Kidney (tissue), 14 donors: ENCODE data around the gene SH3RF1. TPM values are rescaled to one million over a fixed set of nuclear protein-coding genes. Genes with fewer than 3 reads are reported as not detected.

ENCODE experiments used
- DNase-seq, 5 donors: peaks; one replicate each; pipeline ENCODE4 v3.0.0-alpha.2; 2013 to 2020
- FAIRE-seq: peaks from 2 replicates; lab custom pipeline; 2012; peaks lifted over from hg19 to GRCh38; lab: Jason Lieb, UNC
- H3K27ac ChIP-seq, 2 donors: one replicate each; pipeline ENCODE4 v1.7.0; 2013; ENCODE audit warnings: low read depth in 2 of 2, low read length in 2 of 2, inconsistent platforms in 1 of 2
- H3K27me3 ChIP-seq: one replicate; pipeline ENCODE4 v1.7.1; 2013; ENCODE audit warnings: low read length, inconsistent platforms; ENCODE audit not compliant: control insufficient read depth, insufficient read depth
- H3K36me3 ChIP-seq, 3 donors: one replicate each; pipeline versions ENCODE4 v1.7.0 to v1.7.1; 2013; ENCODE audit warnings: low read length in 3 of 3, control low read depth in 1 of 3, inconsistent platforms in 1 of 3; ENCODE audit not compliant: insufficient read depth in 3 of 3, control insufficient read depth in 2 of 3
- H3K4me1 ChIP-seq, 3 donors: one replicate each; pipeline versions ENCODE4 v1.7.0 to v1.7.1; 2013; ENCODE audit warnings: low read length in 3 of 3, inconsistent platforms in 1 of 3, low read depth in 1 of 3; ENCODE audit not compliant: control insufficient read depth in 2 of 3, insufficient read depth in 2 of 3
- H3K4me3 ChIP-seq, 3 donors: one replicate each; pipeline versions ENCODE4 v1.7.0 to v1.8.1; 2013; ENCODE audit warnings: low read length in 3 of 3, control low read depth in 1 of 3, inconsistent platforms in 1 of 3
- H3K9ac ChIP-seq, 3 donors: one replicate each; pipeline versions ENCODE4 v1.7.0 to v1.7.1; 2013; ENCODE audit warnings: low read length in 3 of 3, control low read depth in 1 of 3, inconsistent platforms in 1 of 3
- H3K9me3 ChIP-seq, 3 donors: one replicate each; pipeline versions ENCODE4 v1.7.0 to v1.7.1; 2013; ENCODE audit warnings: low read length in 3 of 3, control low read depth in 1 of 3, inconsistent platforms in 1 of 3; ENCODE audit not compliant: control insufficient read depth in 2 of 3, insufficient read depth in 1 of 3
- intact Hi-C: fragments of 100-400 bp; cut with DNase I; formaldehyde crosslinking; loops from one replicate; pipeline ENCODE4 v1.11.1; 2022
- polyA plus RNA-seq: library from polyadenylated mRNA; stranded (reverse); fragments of 350-450 nt; fragmentation: Illumina TruSeq; extraction: RNeasy Lipid Tissue Mini Kit (QIAGEN cat#74804); gene quantifications from one replicate; pipeline ENCODE4 v1.2.3, GENCODE V29; 2014; ENCODE audit warnings: low read depth, low replicate concordance; ENCODE audit not compliant: insufficient read depth
- total RNA-seq: library from RNA; stranded (reverse); fragmentation: NEBNext Ultra II Directional; extraction: Animal tissue kit (Norgen Biotek cat#: 25700); gene quantifications from one replicate; pipeline ENCODE4 v1.2.1, GENCODE V29; 2021
- TF ChIP-seq, protein P1 (sequence below): IDR thresholded peaks from 3 replicates; pipeline ENCODE4 v1.5.1; 2012; ENCODE audit warnings: mild to moderate bottlenecking, moderate library complexity, borderline replicate concordance; ENCODE audit not compliant: insufficient read depth; ENCODE audit errors: extremely low read depth
- donor health status: control.
- donor health status: control.
- donor health status: control.
- donor health status: control.
- donor health status: control.
- donor health status: DM: yes; HTN: yes; CAD: no.
- donor health status: Normal renal cell carcinoma (clear cell type).

SH3RF1 gene
- total and polyA plus RNA-seq, 2 donors from 2014 or later, result 8.2 to 35.7 TPM

DNA sequence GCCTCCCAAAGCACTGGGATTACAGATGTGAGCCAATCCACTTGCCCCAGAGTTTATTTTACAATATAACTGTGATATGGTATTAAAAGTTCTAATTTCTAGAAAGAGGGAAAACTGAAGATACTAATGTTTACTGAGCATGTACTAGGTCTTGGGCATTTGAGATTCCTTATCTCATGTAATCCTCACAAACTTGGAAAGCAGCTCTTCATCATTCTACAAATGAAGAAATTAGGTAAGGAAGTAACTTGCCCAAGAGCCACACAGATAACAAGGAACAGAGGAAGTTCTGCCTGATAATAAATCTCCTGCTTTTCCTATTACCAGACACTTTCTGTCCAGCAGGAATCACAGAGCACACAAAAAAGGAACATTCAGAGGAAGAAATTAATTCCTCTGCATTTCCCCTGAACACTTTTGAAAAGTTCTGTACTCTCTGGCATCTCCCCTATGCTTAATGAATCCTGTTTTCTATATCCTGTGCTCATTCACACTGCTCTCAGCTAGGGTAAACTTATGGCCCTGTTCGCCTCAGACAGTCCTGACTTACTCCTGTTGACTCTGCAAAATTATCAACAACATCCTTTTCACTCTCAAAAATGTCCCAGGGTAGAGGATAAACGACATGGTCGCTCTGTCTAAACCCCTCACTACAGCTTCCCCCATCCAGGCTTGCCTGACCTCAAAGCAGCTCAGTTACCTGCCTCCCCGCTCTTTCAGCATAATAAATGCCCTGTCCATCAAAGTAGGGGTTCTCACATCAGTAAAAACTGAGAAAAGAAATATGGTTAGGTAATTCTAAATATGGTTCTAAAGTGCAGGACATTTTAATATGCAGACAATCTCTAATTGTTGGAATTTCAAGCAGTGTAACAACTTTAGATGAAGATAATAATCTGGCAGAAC is 13.6 kb downstream of the SH3RF1 start:
- Histone ChIP-seq H3K4me1 (peaks cover 2 to 39% (median 26%) of the 10 kb centered on the region in 3 donors), H3K4me3 (no peak overlapping the region), H3K9me3 (no peaks in the 10 kb centered on the region), H3K9ac (no peak overlapping the region), H3K27ac (peak overlapping the region in 1 of 2 donors; percentile 32), H3K27me3 (no peaks in the 10 kb centered on the region), H3K36me3 (no peaks in the 10 kb centered on the region)
- DNase-seq (no peak), FAIRE-seq (no peak)
- TF ChIP-seq, protein P1, sequence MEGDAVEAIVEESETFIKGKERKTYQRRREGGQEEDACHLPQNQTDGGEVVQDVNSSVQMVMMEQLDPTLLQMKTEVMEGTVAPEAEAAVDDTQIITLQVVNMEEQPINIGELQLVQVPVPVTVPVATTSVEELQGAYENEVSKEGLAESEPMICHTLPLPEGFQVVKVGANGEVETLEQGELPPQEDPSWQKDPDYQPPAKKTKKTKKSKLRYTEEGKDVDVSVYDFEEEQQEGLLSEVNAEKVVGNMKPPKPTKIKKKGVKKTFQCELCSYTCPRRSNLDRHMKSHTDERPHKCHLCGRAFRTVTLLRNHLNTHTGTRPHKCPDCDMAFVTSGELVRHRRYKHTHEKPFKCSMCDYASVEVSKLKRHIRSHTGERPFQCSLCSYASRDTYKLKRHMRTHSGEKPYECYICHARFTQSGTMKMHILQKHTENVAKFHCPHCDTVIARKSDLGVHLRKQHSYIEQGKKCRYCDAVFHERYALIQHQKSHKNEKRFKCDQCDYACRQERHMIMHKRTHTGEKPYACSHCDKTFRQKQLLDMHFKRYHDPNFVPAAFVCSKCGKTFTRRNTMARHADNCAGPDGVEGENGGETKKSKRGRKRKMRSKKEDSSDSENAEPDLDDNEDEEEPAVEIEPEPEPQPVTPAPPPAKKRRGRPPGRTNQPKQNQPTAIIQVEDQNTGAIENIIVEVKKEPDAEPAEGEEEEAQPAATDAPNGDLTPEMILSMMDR, result no peak
- intact Hi-C loops, result no loop called here

DNA sequence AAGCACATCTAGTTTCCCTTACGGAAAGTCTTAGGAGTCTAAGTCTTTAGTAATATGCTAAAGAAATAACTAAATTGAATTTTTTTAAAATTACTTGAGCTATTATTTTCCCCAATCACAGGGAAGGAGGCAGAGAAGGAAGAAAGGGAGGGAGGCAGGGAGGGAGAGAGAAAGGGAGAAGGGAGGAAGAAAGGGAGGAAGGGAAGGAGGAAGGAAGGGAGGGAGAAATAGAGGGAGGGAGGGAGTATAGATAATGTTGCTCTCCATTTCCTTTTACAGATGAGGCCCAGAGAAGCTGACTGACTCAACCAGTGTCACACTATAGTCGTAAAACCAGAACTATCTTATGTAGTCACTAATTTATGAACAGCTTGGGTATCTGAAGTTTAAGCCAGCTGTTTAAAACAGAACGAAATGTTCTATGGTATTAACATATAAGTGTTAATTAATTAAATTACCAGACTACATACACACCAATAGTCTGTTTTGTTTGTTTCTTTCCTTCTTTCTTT is 14.6 kb downstream of the SH3RF1 start:
- DNase-seq (no peak), FAIRE-seq (no peak)
- H3K36me3 ChIP-seq, result no peaks in the 10 kb centered on the region
- peaks cover 6 to 46% (median 28%) of the 10 kb centered on the region in 3 donors for H3K4me1 ChIP-seq
- H3K9ac ChIP-seq, result no peak overlapping the region
- TF ChIP-seq, protein P1, result no peak
- H3K9me3 ChIP-seq, result no peaks in the 10 kb centered on the region
- no peaks in the 10 kb centered on the region for H3K27me3 ChIP-seq
- H3K27ac ChIP-seq, result no peak overlapping the region
- intact Hi-C loops, result no loop called here
- no peak overlapping the region for H3K4me3 ChIP-seq

GRCh38 chr4:169254546-169254983 is 16.2 kb downstream of the SH3RF1 start:
- H3K4me1 ChIP-seq, result peaks cover 15 to 52% (median 23%) of the 10 kb centered on the region in 3 donors
- FAIRE-seq (no peak), DNase-seq (no peak)
- H3K9me3 ChIP-seq, result no peaks in the 10 kb centered on the region
- no peak overlapping the region for H3K4me3 ChIP-seq
- no peak overlapping the region for H3K27ac ChIP-seq
- no peak overlapping the region for H3K9ac ChIP-seq
- intact Hi-C loops, result no loop called here
- TF ChIP-seq, protein P1, result no peak
- no peaks in the 10 kb centered on the region for H3K36me3 ChIP-seq
- no peaks in the 10 kb centered on the region for H3K27me3 ChIP-seq
